GM23248 (cell line): ENCODE measurements around the gene ASF1B. TPM values are rescaled to one million over a fixed set of nuclear protein-coding genes. Genes with fewer than 3 reads are reported as not detected.

Experiments used
- DNase-seq: peaks from one replicate; pipeline ENCODE4 v3.0.0-alpha.2; 2015
- H2AFZ ChIP-seq: fragments of 200-600 bp; sonication (generic); 2 replicates; pipeline ENCODE4 v1.6.1; 2016; ENCODE audit warnings: antibody characterized with exemption
- H3F3A ChIP-seq: fragments of 200-600 bp; sonication (generic); 2 replicates; pipeline ENCODE4 v1.6.1; 2016; ENCODE audit warnings: mild to moderate bottlenecking, antibody characterized with exemption, mixed run types; ENCODE audit not compliant: insufficient read depth
- H3K27ac ChIP-seq: fragments of 200-600 bp; sonication (generic); 2 replicates; pipeline ENCODE4 v1.5.1; 2016; ENCODE audit warnings: mild to moderate bottlenecking
- H3K27me3 ChIP-seq: fragments of 200-600 bp; sonication (generic); replicated peaks from 2 replicates; pipeline ENCODE4 v1.6.1; 2016; ENCODE audit warnings: mild to moderate bottlenecking; ENCODE audit not compliant: insufficient read depth
- H3K36me3 ChIP-seq: fragments of 200-600 bp; sonication (generic); 2 replicates; pipeline ENCODE4 v1.6.1; 2016; ENCODE audit warnings: low read depth, mild to moderate bottlenecking
- H3K4me1 ChIP-seq: fragments of 200-600 bp; sonication (generic); 2 replicates; pipeline ENCODE4 v1.6.1; 2016; ENCODE audit warnings: mild to moderate bottlenecking; ENCODE audit not compliant: insufficient read depth
- H3K4me2 ChIP-seq: fragments of 200-600 bp; sonication (generic); one replicate; pipeline ENCODE4 v1.6.1; 2016; ENCODE audit warnings: mild to moderate bottlenecking; ENCODE audit not compliant: unreplicated experiment
- H3K4me3 ChIP-seq: fragments of 200-600 bp; sonication (generic); 2 replicates; pipeline ENCODE4 v1.5.1; 2016; ENCODE audit warnings: mild to moderate bottlenecking
- H3K79me2 ChIP-seq: fragments of 200-600 bp; sonication (generic); 2 replicates; pipeline ENCODE4 v1.6.1; 2016; ENCODE audit warnings: mild to moderate bottlenecking; ENCODE audit not compliant: insufficient read depth
- H3K9ac ChIP-seq: fragments of 200-600 bp; sonication (generic); 2 replicates; pipeline ENCODE4 v1.6.1; 2016; ENCODE audit warnings: mild to moderate bottlenecking
- H3K9me2 ChIP-seq: fragments of 200-600 bp; sonication (generic); 2 replicates; pipeline ENCODE4 v1.6.1; 2016; ENCODE audit warnings: mixed run types, mild to moderate bottlenecking, moderate library complexity; ENCODE audit not compliant: insufficient read depth
- H3K9me3 ChIP-seq: fragments of 200-600 bp; sonication (generic); one replicate; pipeline ENCODE4 v1.6.1; 2017; ENCODE audit warnings: low read depth
- H4K20me1 ChIP-seq: fragments of 200-600 bp; sonication (generic); 2 replicates; pipeline ENCODE4 v1.6.0; 2016; ENCODE audit not compliant: insufficient read depth
- EZH2 ChIP-seq: fragments of 200-600 bp; sonication (generic); IDR thresholded peaks from 2 replicates; pipeline ENCODE4 v1.6.1; 2018; ENCODE audit warnings: antibody characterized with exemption, mild to moderate bottlenecking; ENCODE audit not compliant: insufficient read depth, poor library complexity, severe bottlenecking
- EZH2phosphoT487 ChIP-seq: fragments of 200-600 bp; sonication (generic); IDR thresholded peaks from 2 replicates; pipeline ENCODE4 v1.6.1; 2018; ENCODE audit warnings: antibody characterized with exemption, moderate library complexity, mild to moderate bottlenecking, low read depth; ENCODE audit not compliant: insufficient read depth
- WGBS, 2 experiments: methylation state at CpG; one replicate each; pipeline ENCODE4 v1.1.6; 2015 to 2017; ENCODE audit warnings: low lambda C conversion rate in 2 of 2, low coverage in 1 of 2; ENCODE audit errors: missing lambda C conversion rate in 2 of 2; 5-methylcytosine and 5-hydroxymethylcytosine counted together
- in situ Hi-C: fragments of 300-500 bp; cut with MboI; formaldehyde crosslinking; loops from 2 replicates; pipeline ENCODE4 v1.15.0; 2020
- polyA plus RNA-seq: library from polyadenylated mRNA; unstranded; fragments of >200 nt; fragmentation: Nextera tagmentation; extraction: Ambion mirVana; gene quantifications from 2 replicates; pipeline ENCODE4 v1.2.1, GENCODE V29; 2016
- total RNA-seq: library from RNA; depleted of rRNA; stranded (reverse); fragments of >200 nt; shearing (Covaris generic); gene quantifications from 2 replicates; pipeline ENCODE4 v1.2.3, GENCODE V29; 2014

ASF1B gene
- total and polyA plus RNA-seq, 2 experiments from 2014 or later: 11.2 to 19.0 TPM

GRCh38 chr19:14166999-14167575 is 30.7 kb upstream of the ASF1B start:
- in situ Hi-C loops: no loop called here
- H3K9me3 ChIP-seq: no peaks in the 10 kb centered on the region
- no peaks in the 10 kb centered on the region for H3K27me3 ChIP-seq
- no peak overlapping the region for H3K4me3 ChIP-seq
- H3K27ac ChIP-seq: no peak overlapping the region
- TF ChIP-seq EZH2 (no peak), EZH2phosphoT487 (no peak)
- DNase-seq: no peak
- H4K20me1 ChIP-seq: no peaks in the 10 kb centered on the region
- H3K36me3 ChIP-seq: no peaks in the 10 kb centered on the region
- no peaks in the 10 kb centered on the region for H3K79me2 ChIP-seq
- H3K9me2 ChIP-seq: no peaks in the 10 kb centered on the region
- no peaks in the 10 kb centered on the region for H3F3A ChIP-seq
- H2AFZ ChIP-seq: no peak overlapping the region
- WGBS, 2 experiments: 84 to 100% methylated on average over 6 to 12 of the region's 12 CpGs
- no peak overlapping the region for H3K4me2 ChIP-seq
- no peak overlapping the region for H3K9ac ChIP-seq
- H3K4me1 ChIP-seq: no peaks in the 10 kb centered on the region

- Histone ChIP-seq H3K4me2 (no peak overlapping the region), H3K27ac (no peak overlapping the region), H3K36me3 (no peaks in the 10 kb centered on the region), H3K9me3 (no peaks in the 10 kb centered on the region), H3K4me1 (no peaks in the 10 kb centered on the region), H3F3A (no peaks in the 10 kb centered on the region), H3K9me2 (no peaks in the 10 kb centered on the region), H4K20me1 (no peaks in the 10 kb centered on the region), H3K4me3 (no peak overlapping the region), H3K9ac (no peak overlapping the region), H3K79me2 (no peaks in the 10 kb centered on the region), H2AFZ (no peak overlapping the region), H3K27me3 (no peaks in the 10 kb centered on the region)
- WGBS, 2 experiments: 91% methylated on average over 20 of the region's 20 CpGs
- TF ChIP-seq EZH2 (no peak), EZH2phosphoT487 (no peak)
- in situ Hi-C loops: no loop called here
- DNase-seq: no peak
Measured at GRCh38 chr19:14165990-14166830, 29.8 kb upstream of the ASF1B start.

- no peak overlapping the region for H3K4me2 ChIP-seq
- H3K9me3 ChIP-seq: no peaks in the 10 kb centered on the region
- no peaks in the 10 kb centered on the region for H4K20me1 ChIP-seq
- H3K36me3 ChIP-seq: no peaks in the 10 kb centered on the region
- TF ChIP-seq EZH2: no peak
- no peak for TF ChIP-seq EZH2phosphoT487
- 74 to 75% methylated on average over 12 to 15 of the region's 16 CpGs for WGBS, 2 experiments
- no peak overlapping the region for H2AFZ ChIP-seq
- H3F3A ChIP-seq: no peaks in the 10 kb centered on the region
- no peaks in the 10 kb centered on the region for H3K79me2 ChIP-seq
- H3K9ac ChIP-seq: no peak overlapping the region
- no peaks in the 10 kb centered on the region for H3K27me3 ChIP-seq
- no peak for DNase-seq
- H3K4me1 ChIP-seq: no peaks in the 10 kb centered on the region
- H3K4me3 ChIP-seq: no peak overlapping the region
- in situ Hi-C loops: no loop called here
- no peak overlapping the region for H3K27ac ChIP-seq
- no peaks in the 10 kb centered on the region for H3K9me2 ChIP-seq
Measured at GRCh38 chr19:14164724-14165493, 28.5 kb upstream of the ASF1B start.

- Histone ChIP-seq H3K4me2 (no peak overlapping the region), H4K20me1 (no peaks in the 10 kb centered on the region), H3K27ac (no peak overlapping the region), H3K9me2 (no peaks in the 10 kb centered on the region), H3K27me3 (no peaks in the 10 kb centered on the region), H3K9me3 (no peaks in the 10 kb centered on the region), H3K79me2 (no peaks in the 10 kb centered on the region), H3F3A (no peaks in the 10 kb centered on the region), H3K4me1 (no peaks in the 10 kb centered on the region), H3K4me3 (no peak overlapping the region), H3K36me3 (no peaks in the 10 kb centered on the region), H2AFZ (no peak overlapping the region), H3K9ac (no peak overlapping the region)
- no peak for DNase-seq
- TF ChIP-seq EZH2phosphoT487 (no peak), EZH2 (no peak)
- in situ Hi-C loops: no loop called here
- 78 to 85% methylated on average over 8 to 11 of the region's 11 CpGs for WGBS, 2 experiments
Measured at GRCh38 chr19:14164082-14164481, 27.7 kb upstream of the ASF1B start.
